ENCODE data around the gene TTYH2.

TTYH2 gene

GRCh38 chr17:74190154-74190553 lies 23.2 kb upstream of the TTYH2 start:
- intact Hi-C loops (cut with DNase I): no loop called here
- peak in 10 of 42 donors; percentile 35 to 66 (median 46) for DNase-seq

GRCh38 chr17:74190807-74191406 lies 22.5 kb upstream of the TTYH2 start:
- intact Hi-C loops (cut with DNase I): no loop called here

GRCh38 chr17:74192950-74193781 lies 20.2 kb upstream of the TTYH2 start:
- DNase-seq: peak in 33 of 42 donors; percentile 20 to 71 (median 51)
- intact Hi-C loops (cut with DNase I): no loop called here

More at GRCh38 chr17:74190807-74191406, 22.5 kb upstream of the TTYH2 start:
- DNase-seq: no peak

GRCh38 chr17:74194682-74195081 lies 18.7 kb upstream of the TTYH2 start:
- no peak for DNase-seq
- intact Hi-C loops (cut with DNase I): no loop called here

- no peak for DNase-seq
- intact Hi-C loops (cut with DNase I): no loop called here
Observed at GRCh38 chr17:74196541-74197317, 16.6 kb upstream of the TTYH2 start.

- intact Hi-C loops (cut with DNase I): no loop called here
Observed at GRCh38 chr17:74197801-74198200, 15.6 kb upstream of the TTYH2 start.

GRCh38 chr17:74198694-74199093 lies 14.7 kb upstream of the TTYH2 start:
- no peak for DNase-seq
- intact Hi-C loops (cut with DNase I): no loop called here

More at GRCh38 chr17:74197801-74198200, 15.6 kb upstream of the TTYH2 start:
- DNase-seq: no peak

GRCh38 chr17:74199306-74200092 lies 13.9 kb upstream of the TTYH2 start:
- intact Hi-C loops (cut with DNase I): no loop called here

GRCh38 chr17:74200112-74200511 lies 13.3 kb upstream of the TTYH2 start:
- intact Hi-C loops (cut with DNase I): no loop called here
- DNase-seq: no peak

More at GRCh38 chr17:74199306-74200092, 13.9 kb upstream of the TTYH2 start:
- peak in 40 of 42 donors; percentile 52 to 89 (median 76) for DNase-seq

- intact Hi-C loops (cut with DNase I): no loop called here
- DNase-seq: peak in 1 of 42 donors; percentile 49
Observed at GRCh38 chr17:74201250-74201649, 12.1 kb upstream of the TTYH2 start.

GRCh38 chr17:74201948-74202347 lies 11.4 kb upstream of the TTYH2 start:
- intact Hi-C loops (cut with DNase I): no loop called here
- no peak for DNase-seq

- peak in 14 of 42 donors; percentile 12 to 57 (median 22) for DNase-seq
- intact Hi-C loops (cut with DNase I): no loop called here
Observed at GRCh38 chr17:74202938-74203337, 10.4 kb upstream of the TTYH2 start.

GRCh38 chr17:74203439-74204240 lies 9.7 kb upstream of the TTYH2 start, which contains the start of gene RPL38:
RPL38 (plus strand) TSS chr17:74203678; CDS start chr17:74203956, 278 bp downstream.
- peak; percentile 91 to 100 (median 98) for DNase-seq
- intact Hi-C loops (cut with DNase I): no loop called here

- no peak for DNase-seq
- intact Hi-C loops (cut with DNase I): no loop called here
Observed at GRCh38 chr17:74204474-74204873, 8.9 kb upstream of the TTYH2 start.

GRCh38 chr17:74205274-74205673 lies 8.1 kb upstream of the TTYH2 start:
- intact Hi-C loops (cut with DNase I): loop anchor here (5.0 kb wide), 1 partner anchor 247 kb away; no protein-coding TSS in a partner anchor
- no peak for DNase-seq

- intact Hi-C loops (cut with DNase I): loop anchor here (5.0 kb wide), 1 partner anchor 246 kb away; no protein-coding TSS in a partner anchor
- peak in 1 of 42 donors; percentile 30 for DNase-seq
Observed at GRCh38 chr17:74206332-74206818, 7.0 kb upstream of the TTYH2 start.
